HepG2 (cell line): ENCODE data around the gene TRIO. TPM values are rescaled to one million over a fixed set of nuclear protein-coding genes. Genes with fewer than 3 reads are reported as not detected.
A peak's percentile ranks its signal among the peaks of the same experiment; 100 is the strongest.

Experiments used
- ATF1 ChIP-seq: IDR thresholded peaks from 2 replicates; pipeline ENCODE4 v1.6.1; 2016; ENCODE audit warnings: mild to moderate bottlenecking, control low read depth
- BRD4 ChIP-seq: sonication (generic); formaldehyde crosslinking; IDR thresholded peaks from 2 replicates; pipeline ENCODE4 v1.4.0; 2020; ENCODE audit warnings: missing genetic modification reagents
- DNMT1 ChIP-seq: sonication (generic); formaldehyde crosslinking; IDR thresholded peaks from 2 replicates; pipeline ENCODE4 v1.5.1; 2020; ENCODE audit warnings: mild to moderate bottlenecking, missing genetic modification reagents
- ETV5 ChIP-seq: IDR thresholded peaks from 2 replicates; pipeline ENCODE4 v1.6.1; 2018; ENCODE audit warnings: missing biosample characterization, missing genetic modification reagents, inconsistent platforms, borderline replicate concordance
- REXO4 ChIP-seq: sonication (generic); formaldehyde crosslinking; IDR thresholded peaks from 2 replicates; pipeline ENCODE4 v1.8.0; 2022; ENCODE audit warnings: missing genetic modification reagents, mild to moderate bottlenecking, borderline replicate concordance
- SIX1 ChIP-seq: sonication (generic); formaldehyde crosslinking; IDR thresholded peaks from 2 replicates; pipeline ENCODE4 v1.4.0; 2020; ENCODE audit warnings: missing genetic modification reagents, borderline replicate concordance
- SP4 ChIP-seq: sonication (generic); formaldehyde crosslinking; IDR thresholded peaks from 2 replicates; pipeline ENCODE4 v1.8.1; 2023; ENCODE audit warnings: mild to moderate bottlenecking, missing genetic modification reagents
- TBL1XR1 ChIP-seq: fragments of 150-350 bp; IDR thresholded peaks from 2 replicates; pipeline ENCODE4 v1.6.1; 2014; ENCODE audit warnings: borderline replicate concordance, low read length; ENCODE audit not compliant: partially characterized antibody
- ZNF556 ChIP-seq: sonication (generic); formaldehyde crosslinking; IDR thresholded peaks from 2 replicates; pipeline ENCODE4 v1.4.0; 2020; ENCODE audit warnings: mild to moderate bottlenecking, missing genetic modification reagents, borderline replicate concordance
- ZNF589 ChIP-seq: sonication (generic); formaldehyde crosslinking; conservative IDR thresholded peaks from 2 replicates; pipeline ENCODE4 v1.8.0; 2022; ENCODE audit warnings: mild to moderate bottlenecking, moderate library complexity, missing genetic modification reagents
- ZNF678 ChIP-seq: sonication (generic); formaldehyde crosslinking; IDR thresholded peaks from 2 replicates; pipeline ENCODE4 v1.4.0; 2020; ENCODE audit warnings: mild to moderate bottlenecking, missing genetic modification reagents
- polyA plus RNA-seq, 8 experiments: library from polyadenylated mRNA; depleted of rRNA in 3 of 8; stranded (reverse) in 7 of 8; unstranded in 1 of 8; fragments of >200 nt; fragmentation: Illumina TruSeq in 4 of 8; extraction: Trizol in 4 of 8; gene quantifications; 2 replicates each; pipeline versions ENCODE4 v1.2.1 to v1.2.3, GENCODE V29; 2011 to 2016; ENCODE audit warnings: low read depth in 4 of 8, missing spikeins in 1 of 8, mixed read lengths in 1 of 8; ENCODE audit not compliant: insufficient read depth in 1 of 8
- total RNA-seq, 5 experiments: library from RNA; depleted of rRNA; stranded (reverse); fragments of >200 nt; fragmentation: Illumina TruSeq; extraction: Trizol; gene quantifications; 2 replicates each; pipeline ENCODE4 v1.2.3, GENCODE V29; 2016; ENCODE audit warnings: low read depth in 1 of 5
- TF ChIP-seq, protein P1 (sequence below): IDR thresholded peaks from 2 replicates; pipeline ENCODE4 v1.6.1; 2012; ENCODE audit warnings: inconsistent platforms
- TF ChIP-seq, protein P2 (sequence below): sonication (generic); formaldehyde crosslinking; IDR thresholded peaks from 2 replicates; pipeline ENCODE4 v1.4.0; 2020; ENCODE audit warnings: missing genetic modification reagents, borderline replicate concordance
- TF ChIP-seq, protein P3 (sequence below): sonication (generic); formaldehyde crosslinking; IDR thresholded peaks from 2 replicates; pipeline ENCODE4 v1.8.0; 2022; ENCODE audit warnings: missing genetic modification reagents, mild to moderate bottlenecking, borderline replicate concordance
- TF ChIP-seq, protein P4 (sequence below), 2 experiments: fragments of 450-650 bp in 1 of 2; sonication (generic) in 1 of 2; formaldehyde crosslinking in 1 of 2; IDR thresholded peaks; 2 replicates each; pipeline versions ENCODE4 v1.6.1 to v1.8.0; 2016 to 2022; ENCODE audit warnings: antibody characterized with exemption in 1 of 2, mild to moderate bottlenecking in 1 of 2, missing genetic modification reagents in 1 of 2

The TRIO gene
- total and polyA plus RNA-seq, 2 of the 13 experiments (the other 11 are each of a cell fraction or from before 2014, with no cell fraction given): 45.2 to 45.9 TPM

DNA sequence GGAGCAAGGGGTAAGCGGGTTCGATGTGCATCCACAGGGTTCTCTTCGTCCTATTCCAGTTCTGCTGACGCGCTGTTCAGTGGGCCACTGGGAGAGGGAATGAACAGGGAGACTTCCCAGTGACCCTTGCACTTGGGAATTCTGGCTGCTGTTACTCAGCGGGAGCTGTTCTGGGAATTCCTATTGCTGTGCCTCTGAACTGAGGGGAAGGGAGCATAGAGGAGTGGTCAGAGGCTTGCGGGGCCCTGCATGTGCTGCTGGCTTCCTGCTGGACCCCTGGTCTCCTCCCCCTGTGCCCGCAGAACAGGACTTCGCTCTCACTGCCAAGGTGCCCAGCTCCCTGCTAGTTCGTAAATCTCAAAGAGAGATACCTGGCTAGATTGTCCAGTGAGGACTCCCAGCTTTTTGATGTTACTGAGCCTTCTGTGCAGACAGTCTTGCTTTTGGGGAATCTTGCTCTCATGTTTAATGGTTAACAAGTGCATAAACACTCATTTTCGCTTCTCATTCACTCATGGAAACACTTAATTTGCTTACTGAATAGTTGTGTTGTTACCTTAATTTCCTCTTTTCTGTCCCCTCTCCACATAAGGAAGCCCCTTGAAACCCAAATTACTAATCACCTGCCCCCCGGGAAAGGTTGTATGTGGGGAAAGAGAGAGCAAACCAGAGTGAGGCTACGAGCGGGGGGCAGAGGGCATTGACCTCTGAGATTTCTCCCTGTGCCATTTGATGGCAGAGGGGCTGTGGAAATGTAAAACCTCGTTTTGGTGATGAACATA is 5.9 kb downstream of the TRIO start (continued):
- TF ChIP-seq ETV5 (CRISPR knock-in tag) (peak; percentile 57; the same call in 1 of the 2 replicates), SIX1 (CRISPR knock-in tag) (no peak; the same call in 1 of the 2 replicates), ZNF556 (no peak), ZNF589 (CRISPR knock-in tag) (no peak), SP4 (CRISPR knock-in tag) (no peak), BRD4 (CRISPR knock-in tag) (no peak), ATF1 (CRISPR knock-in tag) (no peak), ZNF678 (CRISPR knock-in tag) (no peak), REXO4 (CRISPR knock-in tag) (no peak), TBL1XR1 (no peak), DNMT1 (no peak)
- TF ChIP-seq, protein P1, sequence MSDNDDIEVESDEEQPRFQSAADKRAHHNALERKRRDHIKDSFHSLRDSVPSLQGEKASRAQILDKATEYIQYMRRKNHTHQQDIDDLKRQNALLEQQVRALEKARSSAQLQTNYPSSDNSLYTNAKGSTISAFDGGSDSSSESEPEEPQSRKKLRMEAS: peak; percentile 55
- TF ChIP-seq, protein P2, sequence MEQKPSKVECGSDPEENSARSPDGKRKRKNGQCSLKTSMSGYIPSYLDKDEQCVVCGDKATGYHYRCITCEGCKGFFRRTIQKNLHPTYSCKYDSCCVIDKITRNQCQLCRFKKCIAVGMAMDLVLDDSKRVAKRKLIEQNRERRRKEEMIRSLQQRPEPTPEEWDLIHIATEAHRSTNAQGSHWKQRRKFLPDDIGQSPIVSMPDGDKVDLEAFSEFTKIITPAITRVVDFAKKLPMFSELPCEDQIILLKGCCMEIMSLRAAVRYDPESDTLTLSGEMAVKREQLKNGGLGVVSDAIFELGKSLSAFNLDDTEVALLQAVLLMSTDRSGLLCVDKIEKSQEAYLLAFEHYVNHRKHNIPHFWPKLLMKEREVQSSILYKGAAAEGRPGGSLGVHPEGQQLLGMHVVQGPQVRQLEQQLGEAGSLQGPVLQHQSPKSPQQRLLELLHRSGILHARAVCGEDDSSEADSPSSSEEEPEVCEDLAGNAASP (CRISPR knock-in tag): peak; percentile 36; the same call in 1 of the 2 replicates
- TF ChIP-seq, protein P3, sequence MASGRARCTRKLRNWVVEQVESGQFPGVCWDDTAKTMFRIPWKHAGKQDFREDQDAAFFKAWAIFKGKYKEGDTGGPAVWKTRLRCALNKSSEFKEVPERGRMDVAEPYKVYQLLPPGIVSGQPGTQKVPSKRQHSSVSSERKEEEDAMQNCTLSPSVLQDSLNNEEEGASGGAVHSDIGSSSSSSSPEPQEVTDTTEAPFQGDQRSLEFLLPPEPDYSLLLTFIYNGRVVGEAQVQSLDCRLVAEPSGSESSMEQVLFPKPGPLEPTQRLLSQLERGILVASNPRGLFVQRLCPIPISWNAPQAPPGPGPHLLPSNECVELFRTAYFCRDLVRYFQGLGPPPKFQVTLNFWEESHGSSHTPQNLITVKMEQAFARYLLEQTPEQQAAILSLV: no peak
- TF ChIP-seq, protein P4, sequence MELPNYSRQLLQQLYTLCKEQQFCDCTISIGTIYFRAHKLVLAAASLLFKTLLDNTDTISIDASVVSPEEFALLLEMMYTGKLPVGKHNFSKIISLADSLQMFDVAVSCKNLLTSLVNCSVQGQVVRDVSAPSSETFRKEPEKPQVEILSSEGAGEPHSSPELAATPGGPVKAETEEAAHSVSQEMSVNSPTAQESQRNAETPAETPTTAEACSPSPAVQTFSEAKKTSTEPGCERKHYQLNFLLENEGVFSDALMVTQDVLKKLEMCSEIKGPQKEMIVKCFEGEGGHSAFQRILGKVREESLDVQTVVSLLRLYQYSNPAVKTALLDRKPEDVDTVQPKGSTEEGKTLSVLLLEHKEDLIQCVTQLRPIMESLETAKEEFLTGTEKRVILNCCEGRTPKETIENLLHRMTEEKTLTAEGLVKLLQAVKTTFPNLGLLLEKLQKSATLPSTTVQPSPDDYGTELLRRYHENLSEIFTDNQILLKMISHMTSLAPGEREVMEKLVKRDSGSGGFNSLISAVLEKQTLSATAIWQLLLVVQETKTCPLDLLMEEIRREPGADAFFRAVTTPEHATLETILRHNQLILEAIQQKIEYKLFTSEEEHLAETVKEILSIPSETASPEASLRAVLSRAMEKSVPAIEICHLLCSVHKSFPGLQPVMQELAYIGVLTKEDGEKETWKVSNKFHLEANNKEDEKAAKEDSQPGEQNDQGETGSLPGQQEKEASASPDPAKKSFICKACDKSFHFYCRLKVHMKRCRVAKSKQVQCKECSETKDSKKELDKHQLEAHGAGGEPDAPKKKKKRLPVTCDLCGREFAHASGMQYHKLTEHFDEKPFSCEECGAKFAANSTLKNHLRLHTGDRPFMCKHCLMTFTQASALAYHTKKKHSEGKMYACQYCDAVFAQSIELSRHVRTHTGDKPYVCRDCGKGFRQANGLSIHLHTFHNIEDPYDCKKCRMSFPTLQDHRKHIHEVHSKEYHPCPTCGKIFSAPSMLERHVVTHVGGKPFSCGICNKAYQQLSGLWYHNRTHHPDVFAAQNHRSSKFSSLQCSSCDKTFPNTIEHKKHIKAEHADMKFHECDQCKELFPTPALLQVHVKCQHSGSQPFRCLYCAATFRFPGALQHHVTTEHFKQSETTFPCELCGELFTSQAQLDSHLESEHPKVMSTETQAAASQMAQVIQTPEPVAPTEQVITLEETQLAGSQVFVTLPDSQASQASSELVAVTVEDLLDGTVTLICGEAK (IDR thresholded peaks at IDR 0.05): no peak
- TF ChIP-seq, protein P4 (CRISPR knock-in tag; IDR thresholded peaks at IDR 0.05): peak; percentile 58; the same call in 1 of the 2 replicates
